GM21619 (cell line): ENCODE data around the gene BDH1.

Source experiments
- ATAC-seq: cut with Tn5 transposase; IDR thresholded peaks from one replicate; pipeline ENCODE4 v1.9.1; 2021; ENCODE audit not compliant: unreplicated experiment

The BDH1 gene

DNA sequence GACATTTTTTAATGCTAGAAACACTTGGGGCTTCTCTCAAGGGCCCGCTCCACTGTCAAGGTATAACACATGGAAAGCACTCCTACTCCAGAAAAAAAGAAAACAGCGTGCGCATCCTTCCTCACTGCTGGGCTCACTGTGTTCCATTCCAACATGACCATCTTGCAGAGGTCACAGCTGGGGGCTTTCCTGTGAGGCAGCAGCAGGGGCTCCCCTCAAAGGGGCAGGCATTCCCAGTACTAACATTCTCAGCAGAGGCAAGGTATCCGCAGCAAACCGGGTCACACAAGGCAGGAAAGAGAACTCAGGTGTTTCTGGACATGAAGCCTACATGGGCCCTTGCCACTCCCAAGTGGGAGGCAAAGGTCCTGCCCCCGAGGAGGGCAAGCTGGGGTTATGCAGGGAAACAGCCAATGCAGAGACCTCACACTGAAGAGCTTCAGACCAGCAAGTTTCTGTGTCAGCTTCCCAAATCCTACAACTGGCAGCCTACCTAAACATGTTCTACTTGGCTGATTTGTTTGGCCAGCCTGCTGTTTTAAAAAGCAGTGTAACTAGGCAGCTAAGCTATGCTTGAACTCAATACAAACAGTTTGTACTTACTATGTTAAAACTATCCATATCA lies 6.4 kb downstream of the BDH1 start:
- ATAC-seq = no peak

GRCh38 chr3:197547306-197548011 lies 8.3 kb downstream of the BDH1 start:
- no peak for ATAC-seq

DNA sequence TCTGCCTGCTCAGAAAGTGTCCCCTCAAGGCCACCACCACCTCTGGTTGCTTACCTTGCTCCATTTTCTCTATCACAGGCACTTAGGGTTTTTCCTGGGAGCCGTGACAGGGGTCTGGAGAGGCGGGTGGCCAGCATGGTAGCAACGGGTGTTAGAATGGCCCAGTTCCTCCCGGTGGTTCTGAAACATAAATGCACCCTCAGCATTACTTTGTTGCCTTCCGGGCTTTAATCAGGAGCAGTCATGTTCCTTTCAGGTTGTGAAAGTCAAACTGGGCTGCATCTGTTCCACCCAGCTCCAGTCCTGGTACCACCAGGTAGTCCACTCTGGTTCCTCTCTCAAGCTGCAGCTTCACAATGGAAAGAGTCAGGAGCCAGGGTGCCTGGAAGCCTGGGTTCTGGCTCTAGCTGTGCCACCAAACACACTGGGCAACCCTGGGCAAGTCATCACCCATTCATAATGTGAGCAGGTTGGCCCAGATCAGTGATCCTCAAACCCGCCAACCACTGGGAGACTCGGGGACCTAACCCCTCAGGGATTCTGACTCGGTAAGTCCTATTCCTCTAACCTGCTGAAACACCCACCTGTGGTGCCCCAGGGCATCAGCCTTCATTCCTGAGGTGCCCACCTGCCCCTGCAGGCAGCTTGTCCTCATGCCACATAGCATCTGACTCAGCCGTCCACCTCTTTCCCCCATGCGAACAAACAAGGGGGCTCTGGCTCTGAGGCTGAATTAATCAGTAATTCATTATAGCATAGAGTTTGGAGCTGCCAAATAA lies 9.3 kb downstream of the BDH1 start:
- ATAC-seq = no peak

- ATAC-seq = no peak
Measured at GRCh38 chr3:197545571-197545970, 10.2 kb downstream of the BDH1 start.

DNA sequence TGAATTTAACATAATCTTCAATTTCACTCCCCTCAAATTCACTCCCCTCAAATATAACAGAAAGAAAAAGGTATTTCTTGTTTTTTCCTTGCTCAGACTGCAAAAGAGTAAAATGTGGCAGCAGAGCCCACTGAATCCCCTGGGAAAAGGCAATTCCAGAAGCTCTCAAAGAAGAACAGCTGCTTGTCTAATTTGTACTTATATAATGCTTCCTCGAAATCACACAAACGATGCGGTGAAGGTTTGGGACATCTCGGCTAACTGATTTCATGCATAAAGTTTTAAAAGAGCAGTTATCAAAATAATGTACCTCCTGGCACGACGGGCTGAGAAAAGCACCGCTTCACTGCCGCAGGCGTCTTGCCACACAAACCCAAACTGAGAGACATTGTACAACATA lies 10.7 kb downstream of the BDH1 start:
- no peak for ATAC-seq

GRCh38 chr3:197542741-197543454 lies 12.9 kb downstream of the BDH1 start:
- no peak for ATAC-seq

GRCh38 chr3:197541756-197542539 lies 13.8 kb downstream of the BDH1 start:
- no peak for ATAC-seq

- ATAC-seq = no peak
Measured at GRCh38 chr3:197540961-197541377, 14.8 kb downstream of the BDH1 start.

- ATAC-seq = no peak
Measured at GRCh38 chr3:197539651-197540051, 16.1 kb downstream of the BDH1 start.

GRCh38 chr3:197533927-197534725 lies 21.6 kb downstream of the BDH1 start:
- no peak for ATAC-seq

DNA sequence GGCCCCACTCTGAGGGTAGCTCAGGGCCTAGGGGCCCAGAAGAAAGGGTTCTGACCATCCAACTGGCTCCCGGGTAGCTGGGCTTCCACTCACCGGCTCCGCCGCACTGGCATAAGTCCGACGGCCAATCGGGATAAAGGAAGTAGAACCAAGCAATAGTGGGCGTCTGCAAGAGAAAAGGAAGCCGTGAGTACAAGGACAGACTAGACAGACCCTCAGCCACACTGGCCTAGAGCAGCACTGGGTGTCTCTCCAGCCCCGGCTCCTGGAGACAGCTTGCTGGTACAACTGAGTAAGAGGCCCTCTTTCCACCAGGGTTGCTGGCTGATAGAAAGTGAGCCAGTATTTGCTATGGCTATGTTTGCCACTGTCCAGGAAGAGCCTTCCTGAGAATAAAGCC lies 22.4 kb downstream of the BDH1 start:
- ATAC-seq = no peak

DNA sequence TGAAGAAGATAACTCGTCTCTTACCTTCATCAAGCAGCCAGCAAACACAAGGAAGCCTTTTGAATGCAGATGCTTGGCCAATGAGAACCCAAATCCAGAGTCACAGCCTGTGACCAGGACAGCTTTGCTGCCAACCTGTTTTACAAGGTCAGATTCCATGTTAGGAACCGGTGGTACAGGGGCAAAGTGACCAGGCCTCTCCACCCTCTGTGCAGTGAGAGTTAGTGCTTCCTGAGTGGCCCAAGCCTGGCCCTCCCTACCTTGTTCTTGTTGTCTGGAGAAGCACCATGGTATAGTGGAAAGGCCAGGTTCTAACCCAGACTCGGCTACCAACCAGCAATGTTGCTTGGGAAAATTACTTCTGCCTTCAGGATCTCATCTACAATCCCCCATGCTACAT lies 23.4 kb downstream of the BDH1 start:
- no peak for ATAC-seq

DNA sequence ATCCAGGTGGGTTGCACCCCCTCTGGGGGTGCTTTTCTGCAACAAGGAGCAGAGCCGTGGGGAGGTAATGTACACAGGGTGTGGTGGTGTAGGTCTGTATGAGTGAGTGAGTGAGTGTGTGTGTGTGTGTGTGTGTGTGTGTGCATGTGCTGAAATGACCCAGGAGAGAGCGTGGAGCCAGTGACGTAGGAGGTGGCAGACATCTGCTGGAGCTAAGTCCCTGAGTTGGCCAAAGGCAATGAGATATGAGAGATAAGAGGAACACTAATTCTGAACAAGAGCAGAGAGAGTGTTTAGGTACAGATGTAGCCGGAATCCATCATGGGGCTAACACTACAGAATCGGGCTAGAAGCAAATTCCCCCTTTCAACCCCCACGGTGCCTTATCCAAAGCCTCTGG lies 27.6 kb downstream of the BDH1 start:
- ATAC-seq = no peak

DNA sequence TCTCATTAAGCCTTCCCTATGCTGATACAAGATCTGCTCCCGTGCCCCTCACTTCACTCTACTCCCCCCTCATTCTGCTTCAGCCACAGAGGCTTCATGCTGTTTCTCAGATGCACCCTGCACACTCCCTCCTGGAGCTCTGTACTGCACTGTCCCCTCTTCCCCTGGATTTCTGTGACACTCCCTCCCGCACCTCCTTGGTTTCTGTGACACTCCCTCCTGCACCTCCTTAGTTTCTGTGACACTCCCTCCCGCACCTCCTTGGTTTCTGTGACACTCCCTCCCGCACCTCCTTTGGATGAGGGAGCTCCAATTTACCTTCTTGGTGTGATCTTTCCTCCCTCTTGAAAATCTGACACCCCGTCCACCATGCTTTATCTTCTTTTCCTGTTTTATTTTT lies 28.2 kb downstream of the BDH1 start:
- no peak for ATAC-seq

GRCh38 chr3:197525706-197526105 lies 30.1 kb downstream of the BDH1 start:
- no peak for ATAC-seq

DNA sequence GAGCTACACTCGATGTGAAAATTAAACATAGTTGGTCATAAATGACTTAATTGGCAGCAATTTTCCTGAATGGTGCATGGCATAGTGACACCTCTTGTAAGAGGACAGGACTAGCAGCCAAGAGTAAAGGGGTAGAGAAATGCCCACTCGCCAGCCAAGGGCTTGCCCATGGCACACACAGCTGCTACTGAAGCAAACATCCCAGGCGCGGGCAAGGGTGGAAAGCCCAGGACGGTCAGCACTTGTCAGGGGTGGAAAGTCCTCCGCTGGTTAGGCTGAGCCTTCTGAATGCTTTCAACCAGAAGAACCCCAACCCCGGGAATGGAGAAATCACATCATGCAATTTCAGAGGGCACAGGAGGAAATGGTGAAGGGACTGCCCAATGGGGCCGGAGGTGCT lies 31.6 kb downstream of the BDH1 start:
- ATAC-seq = no peak

- no peak for ATAC-seq
Measured at GRCh38 chr3:197523526-197523925, 32.2 kb downstream of the BDH1 start.

DNA sequence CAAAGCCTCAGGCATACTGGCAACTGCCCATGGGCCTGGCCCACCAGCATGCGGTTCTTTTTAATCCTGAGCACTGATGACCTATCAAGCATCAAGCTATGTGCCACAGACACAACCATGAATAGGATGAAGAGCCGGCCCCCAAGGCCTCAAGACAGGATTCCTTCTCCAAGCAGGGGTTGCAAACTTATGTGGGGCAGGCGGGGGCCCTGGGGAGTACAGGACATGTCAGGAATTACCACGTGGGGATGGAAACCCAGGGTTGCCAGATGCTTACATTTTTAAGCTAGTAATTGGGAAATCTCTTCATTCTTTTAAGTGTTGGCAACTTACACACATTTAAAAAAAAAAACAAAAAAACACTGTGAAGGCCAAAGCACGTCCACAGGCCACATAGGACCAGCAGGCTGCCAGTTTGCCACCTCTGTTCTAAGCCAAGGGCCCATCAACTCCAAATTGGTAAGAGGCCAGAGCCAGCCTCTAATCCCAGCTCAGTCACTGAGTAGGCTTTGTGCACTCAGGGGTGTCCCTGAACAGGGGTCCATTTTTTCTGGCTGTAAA lies 32.8 kb downstream of the BDH1 start:
- ATAC-seq = no peak

DNA sequence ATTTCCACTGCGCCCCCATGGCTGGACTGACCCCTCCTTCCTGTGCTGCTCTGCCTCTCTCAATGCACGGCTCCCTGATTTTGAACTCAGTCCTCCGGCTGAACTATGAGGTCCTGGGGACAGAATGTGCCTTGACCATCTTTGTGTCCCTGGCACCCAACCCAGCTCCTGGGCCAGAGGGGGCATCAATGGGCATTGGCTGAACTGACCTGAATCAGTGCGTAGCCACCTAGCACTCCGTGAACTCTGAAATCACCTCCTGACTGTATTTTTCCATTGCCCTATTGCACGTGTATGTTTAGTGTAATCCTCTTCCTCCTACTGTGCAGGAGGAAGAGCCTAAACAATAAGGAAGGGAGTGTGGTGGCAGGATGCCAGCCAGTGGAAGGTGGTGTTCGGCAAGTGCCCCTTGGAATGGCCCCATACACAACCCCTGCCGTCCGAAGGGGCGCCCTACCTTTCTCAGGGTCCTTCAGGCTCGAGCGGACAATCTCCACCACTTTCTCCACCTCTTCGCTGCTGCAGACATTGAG lies 33.5 kb downstream of the BDH1 start:
- ATAC-seq = no peak
